Measurements from ENCODE around the gene BPIFB3. TPM values are rescaled to one million over a fixed set of nuclear protein-coding genes. Genes with fewer than 3 reads are reported as not detected.
"Not testable (repeated sequence)": the region's sequence is repeated elsewhere in the genome, so short reads cannot be mapped to it uniquely, and the experiment has no call there.

BPIFB3 gene
- total RNA-seq, 1 donor, result not detected

DNA sequence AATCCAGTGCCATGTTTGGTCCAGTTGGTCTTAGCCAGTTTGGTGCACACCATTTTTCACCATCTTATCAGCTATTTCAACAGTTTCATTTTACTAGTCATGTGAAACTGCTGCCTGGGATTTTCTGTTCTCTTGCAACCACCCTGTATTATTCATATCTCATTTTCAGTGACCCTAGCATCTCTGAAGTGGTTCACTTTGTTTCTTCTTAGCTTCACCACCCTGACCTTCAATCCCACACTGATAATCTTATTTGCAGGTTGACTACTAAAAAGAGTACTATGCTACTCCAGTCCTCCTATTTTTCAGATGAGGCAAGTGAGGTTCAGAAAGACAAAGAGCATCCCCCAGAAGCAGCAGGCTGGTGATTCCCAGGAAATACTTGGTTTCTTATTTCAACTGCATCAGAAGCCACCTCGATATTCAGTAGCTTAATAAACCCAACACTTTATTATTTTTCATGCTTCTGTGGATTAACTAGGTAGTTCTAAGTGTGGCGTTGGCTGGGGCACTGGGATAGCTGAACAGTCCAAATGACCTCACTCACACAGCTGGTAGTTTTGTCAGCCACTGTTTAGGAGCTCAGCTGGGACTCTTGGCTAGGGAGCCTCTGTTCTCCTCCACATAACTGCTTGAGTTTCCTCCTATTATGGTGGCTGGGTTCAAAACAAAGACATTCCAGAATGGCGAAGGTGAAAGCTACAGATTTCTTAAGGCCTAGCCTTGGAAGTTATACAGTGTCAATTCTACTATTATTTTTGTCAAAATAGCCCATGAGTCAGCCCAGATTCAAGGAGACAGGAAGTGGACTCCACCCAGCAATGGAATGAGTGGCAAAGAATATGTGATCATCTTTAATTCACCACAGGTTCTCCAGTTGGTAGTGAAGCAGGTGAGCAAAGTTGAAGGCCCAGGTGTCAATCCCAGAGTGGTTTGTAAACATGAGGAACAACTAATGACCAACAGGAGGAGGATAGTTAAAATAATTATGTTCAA is 66.3 kb downstream of the BPIFB3 start:
- TF ChIP-seq, protein P1, sequence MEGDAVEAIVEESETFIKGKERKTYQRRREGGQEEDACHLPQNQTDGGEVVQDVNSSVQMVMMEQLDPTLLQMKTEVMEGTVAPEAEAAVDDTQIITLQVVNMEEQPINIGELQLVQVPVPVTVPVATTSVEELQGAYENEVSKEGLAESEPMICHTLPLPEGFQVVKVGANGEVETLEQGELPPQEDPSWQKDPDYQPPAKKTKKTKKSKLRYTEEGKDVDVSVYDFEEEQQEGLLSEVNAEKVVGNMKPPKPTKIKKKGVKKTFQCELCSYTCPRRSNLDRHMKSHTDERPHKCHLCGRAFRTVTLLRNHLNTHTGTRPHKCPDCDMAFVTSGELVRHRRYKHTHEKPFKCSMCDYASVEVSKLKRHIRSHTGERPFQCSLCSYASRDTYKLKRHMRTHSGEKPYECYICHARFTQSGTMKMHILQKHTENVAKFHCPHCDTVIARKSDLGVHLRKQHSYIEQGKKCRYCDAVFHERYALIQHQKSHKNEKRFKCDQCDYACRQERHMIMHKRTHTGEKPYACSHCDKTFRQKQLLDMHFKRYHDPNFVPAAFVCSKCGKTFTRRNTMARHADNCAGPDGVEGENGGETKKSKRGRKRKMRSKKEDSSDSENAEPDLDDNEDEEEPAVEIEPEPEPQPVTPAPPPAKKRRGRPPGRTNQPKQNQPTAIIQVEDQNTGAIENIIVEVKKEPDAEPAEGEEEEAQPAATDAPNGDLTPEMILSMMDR (IDR thresholded peaks at IDR 0.05; ENCODE audit: insufficient read depth, low read length), result no peak
- no peak overlapping the region for H3K4me3 ChIP-seq (ENCODE audit: low read depth, low read length)
- no peak for DNase-seq (ENCODE audit: low read depth)

DNA sequence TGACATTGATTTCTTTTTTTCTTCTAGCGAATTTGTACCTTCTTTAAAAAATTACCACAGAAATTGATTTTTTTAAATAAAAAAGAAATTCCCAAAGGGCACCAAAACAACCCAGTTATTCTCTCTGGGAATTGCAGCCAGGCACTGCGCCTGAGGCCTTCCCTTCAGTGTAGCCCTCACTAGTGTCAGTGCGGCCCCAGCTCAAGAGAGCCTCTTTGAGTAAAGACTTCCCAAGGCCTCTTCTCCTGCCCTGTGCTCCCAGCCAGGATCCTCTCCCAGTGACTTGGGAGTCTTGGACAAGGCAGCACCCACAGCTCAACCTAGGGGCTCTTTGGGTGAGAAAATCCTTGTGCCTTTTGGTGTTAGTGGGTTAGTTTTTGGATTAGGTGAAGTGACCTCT is 67.2 kb downstream of the BPIFB3 start:
- TF ChIP-seq, protein P1 (IDR thresholded peaks at IDR 0.05; ENCODE audit: insufficient read depth, low read length), result no peak
- no peak overlapping the region for H3K4me3 ChIP-seq (ENCODE audit: low read depth, low read length)
- no peak for DNase-seq (ENCODE audit: low read depth)

DNA sequence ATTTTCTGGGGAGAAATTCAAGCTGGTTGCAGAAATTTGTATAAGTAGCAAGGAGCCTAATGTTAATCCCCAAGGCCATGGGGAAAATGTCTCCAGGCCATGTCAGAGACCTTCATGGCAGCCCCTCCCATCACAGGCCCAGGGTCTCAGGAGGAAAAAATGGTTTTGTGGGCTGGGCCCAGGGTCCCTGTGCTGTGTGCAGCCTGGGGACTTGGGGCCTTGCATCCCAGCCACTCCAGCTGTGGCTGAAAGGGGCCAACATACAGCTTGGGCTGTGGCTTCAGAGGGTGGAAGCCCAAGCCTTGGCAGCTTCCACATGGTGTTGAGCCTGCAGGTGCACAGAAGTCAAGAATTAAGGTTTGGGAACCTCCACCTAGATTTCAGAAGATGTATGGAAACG is 68.6 kb downstream of the BPIFB3 start:
- DNase-seq (ENCODE audit: low read depth); H3K4me3 ChIP-seq (ENCODE audit: low read depth, low read length): not testable (repeated sequence)

Other genes with a start within 250 kb of the BPIFB3 start
- 66.0 and 95.6 TPM in 2 replicates for gene MAPRE1, start 233.9 kb upstream of the BPIFB3 start, total RNA-seq (ENCODE audit: low replicate concordance)
- not detected in 2 replicates for gene EFCAB8, start 195.0 kb upstream of the BPIFB3 start, total RNA-seq (ENCODE audit: low replicate concordance)
- not detected in 2 replicates for gene SUN5, start 49.5 kb upstream of the BPIFB3 start, total RNA-seq (ENCODE audit: low replicate concordance)
- gene BPIFB2, start 46.2 kb upstream of the BPIFB3 start, total RNA-seq (ENCODE audit: low replicate concordance), result not detected in 2 replicates
- not detected in 2 replicates for gene BPIFB6, start 22.3 kb upstream of the BPIFB3 start, total RNA-seq (ENCODE audit: low replicate concordance)
- not detected in 2 replicates for gene BPIFB4, start 25.7 kb downstream of the BPIFB3 start, total RNA-seq (ENCODE audit: low replicate concordance)
- gene BPIFA2, start 114.3 kb downstream of the BPIFB3 start, total RNA-seq (ENCODE audit: low replicate concordance), result not detected in 2 replicates
- gene BPIFA3, start 163.4 kb downstream of the BPIFB3 start, total RNA-seq (ENCODE audit: low replicate concordance), result not detected in 2 replicates
- gene BPIFA1, start 182.1 kb downstream of the BPIFB3 start, total RNA-seq (ENCODE audit: low replicate concordance), result not detected in 2 replicates
- gene BPIFB1, start 229.3 kb downstream of the BPIFB3 start, total RNA-seq (ENCODE audit: low replicate concordance), result not detected in 2 replicates

Data from fibroblast of the aortic adventitia (primary cell).